HEK293 (cell line): ENCODE measurements around the gene LZIC.
A peak's percentile ranks its signal among the peaks of the same experiment; 100 is the strongest.

Source experiments
- GFI1B ChIP-seq: fragments of 450-650 bp; formaldehyde crosslinking; IDR thresholded peaks from 2 replicates; pipeline ENCODE4 v1.5.1; 2016; ENCODE audit warnings: missing biosample characterization, missing genetic modification characterization
- IKZF3 ChIP-seq: fragments of 450-650 bp; IDR thresholded peaks from 2 replicates; pipeline ENCODE4 v1.5.0; 2018; ENCODE audit warnings: missing biosample characterization, mild to moderate bottlenecking, missing genetic modification characterization, moderate library complexity
- KLF9 ChIP-seq: fragments of 450-650 bp; formaldehyde crosslinking; IDR thresholded peaks from 2 replicates; pipeline ENCODE4 v1.5.1; 2016; ENCODE audit warnings: missing biosample characterization, missing genetic modification characterization, low read depth
- MEIS1 ChIP-seq: sonication (generic); formaldehyde crosslinking; IDR thresholded peaks from 2 replicates; pipeline ENCODE4 v1.8.1; 2022; ENCODE audit warnings: missing genetic modification reagents, mild to moderate bottlenecking, borderline replicate concordance
- SALL2 ChIP-seq: fragments of 450-650 bp; formaldehyde crosslinking; IDR thresholded peaks from 2 replicates; pipeline ENCODE4 v1.5.0; 2017; ENCODE audit warnings: missing biosample characterization, mild to moderate bottlenecking, missing genetic modification characterization, borderline replicate concordance
- YY2 ChIP-seq: fragments of 450-650 bp; formaldehyde crosslinking; IDR thresholded peaks from 2 replicates; pipeline ENCODE4 v1.5.1; 2016; ENCODE audit warnings: missing biosample characterization, missing genetic modification characterization
- ZFP37 ChIP-seq: fragments of 450-650 bp; formaldehyde crosslinking; IDR thresholded peaks from 2 replicates; pipeline ENCODE4 v1.5.1; 2016; ENCODE audit warnings: missing biosample characterization, missing genetic modification characterization
- ZFP69B ChIP-seq: fragments of 450-650 bp; formaldehyde crosslinking; IDR thresholded peaks from 2 replicates; pipeline ENCODE4 v1.5.1; 2016; ENCODE audit warnings: missing biosample characterization, missing genetic modification characterization
- ZNF121 ChIP-seq: fragments of 450-650 bp; formaldehyde crosslinking; IDR thresholded peaks from 2 replicates; pipeline ENCODE4 v1.5.1; 2016; ENCODE audit warnings: missing biosample characterization, missing genetic modification characterization
- ZNF169 ChIP-seq: fragments of 450-650 bp; formaldehyde crosslinking; IDR thresholded peaks from 2 replicates; pipeline ENCODE4 v1.5.1; 2016; ENCODE audit warnings: missing biosample characterization, missing genetic modification characterization
- ZNF19 ChIP-seq: fragments of 450-650 bp; formaldehyde crosslinking; IDR thresholded peaks from 2 replicates; pipeline ENCODE4; 2016; ENCODE audit warnings: missing biosample characterization, missing genetic modification characterization, low read depth
- ZNF23 ChIP-seq: fragments of 450-650 bp; formaldehyde crosslinking; IDR thresholded peaks from 2 replicates; pipeline ENCODE4 v1.5.1; 2016; ENCODE audit warnings: missing biosample characterization, missing genetic modification characterization, borderline replicate concordance
- ZNF311 ChIP-seq: fragments of 450-650 bp; formaldehyde crosslinking; IDR thresholded peaks from 2 replicates; pipeline ENCODE4 v1.5.1; 2017; ENCODE audit warnings: missing biosample characterization, missing genetic modification characterization, borderline replicate concordance
- ZNF324 ChIP-seq: fragments of 450-650 bp; formaldehyde crosslinking; IDR thresholded peaks from 2 replicates; pipeline ENCODE4 v1.5.1; 2016; ENCODE audit warnings: missing biosample characterization, missing genetic modification characterization
- ZNF335 ChIP-seq: fragments of 450-650 bp; formaldehyde crosslinking; conservative IDR thresholded peaks from 2 replicates; pipeline ENCODE4 v1.5.1; 2016; ENCODE audit warnings: missing biosample characterization, missing genetic modification characterization
- ZNF362 ChIP-seq: fragments of 450-650 bp; formaldehyde crosslinking; IDR thresholded peaks from 2 replicates; pipeline ENCODE4 v1.5.1; 2016; ENCODE audit warnings: missing biosample characterization, missing genetic modification characterization
- ZNF48 ChIP-seq: fragments of 450-650 bp; formaldehyde crosslinking; IDR thresholded peaks from 2 replicates; pipeline ENCODE4 v1.5.1; 2016; ENCODE audit warnings: missing biosample characterization, missing genetic modification characterization
- ZNF530 ChIP-seq: fragments of 450-650 bp; formaldehyde crosslinking; IDR thresholded peaks from 2 replicates; pipeline ENCODE4 v1.5.1; 2016; ENCODE audit warnings: low read depth, missing biosample characterization, missing genetic modification characterization
- ZNF571 ChIP-seq: fragments of 450-650 bp; formaldehyde crosslinking; IDR thresholded peaks from 2 replicates; pipeline ENCODE4 v1.5.0; 2017; ENCODE audit warnings: missing biosample characterization, missing genetic modification characterization
- ZNF654 ChIP-seq: fragments of 450-650 bp; formaldehyde crosslinking; IDR thresholded peaks from 2 replicates; pipeline ENCODE4 v1.5.1; 2016; ENCODE audit warnings: low read depth, missing biosample characterization, missing genetic modification characterization
- ZNF837 ChIP-seq: fragments of 450-650 bp; formaldehyde crosslinking; IDR thresholded peaks from 2 replicates; pipeline ENCODE4 v1.5.1; 2016; ENCODE audit warnings: missing biosample characterization, missing genetic modification characterization
- TF ChIP-seq, protein P1 (sequence below): fragments of 450-650 bp; formaldehyde crosslinking; IDR thresholded peaks from 2 replicates; pipeline ENCODE4 v1.5.1; 2016; ENCODE audit warnings: missing biosample characterization, missing genetic modification characterization
- TF ChIP-seq, protein P2 (sequence below): fragments of 450-650 bp; formaldehyde crosslinking; IDR thresholded peaks from 2 replicates; pipeline ENCODE4 v1.5.1; 2016; ENCODE audit warnings: missing biosample characterization, missing genetic modification characterization, borderline replicate concordance
- TF ChIP-seq, protein P3 (sequence below): fragments of 450-650 bp; formaldehyde crosslinking; IDR thresholded peaks from 2 replicates; pipeline ENCODE4 v1.5.1; 2016; ENCODE audit warnings: missing biosample characterization, missing genetic modification characterization
- TF ChIP-seq, protein P4 (sequence below): fragments of 450-650 bp; formaldehyde crosslinking; IDR thresholded peaks from 2 replicates; pipeline ENCODE4 v1.5.1; 2016; ENCODE audit warnings: missing biosample characterization, missing genetic modification characterization
- TF ChIP-seq, protein P5 (sequence below): fragments of 450-650 bp; formaldehyde crosslinking; IDR thresholded peaks from 2 replicates; pipeline ENCODE4 v1.5.1; 2017; ENCODE audit warnings: missing biosample characterization, missing genetic modification characterization

LZIC gene

GRCh38 chr1:9942939-9943788 is at the start of gene LZIC, which contains the start of gene NMNAT1 (continued):
- no peak for TF ChIP-seq IKZF3 (tag by site-specific recombination)
- TF ChIP-seq, protein P1, sequence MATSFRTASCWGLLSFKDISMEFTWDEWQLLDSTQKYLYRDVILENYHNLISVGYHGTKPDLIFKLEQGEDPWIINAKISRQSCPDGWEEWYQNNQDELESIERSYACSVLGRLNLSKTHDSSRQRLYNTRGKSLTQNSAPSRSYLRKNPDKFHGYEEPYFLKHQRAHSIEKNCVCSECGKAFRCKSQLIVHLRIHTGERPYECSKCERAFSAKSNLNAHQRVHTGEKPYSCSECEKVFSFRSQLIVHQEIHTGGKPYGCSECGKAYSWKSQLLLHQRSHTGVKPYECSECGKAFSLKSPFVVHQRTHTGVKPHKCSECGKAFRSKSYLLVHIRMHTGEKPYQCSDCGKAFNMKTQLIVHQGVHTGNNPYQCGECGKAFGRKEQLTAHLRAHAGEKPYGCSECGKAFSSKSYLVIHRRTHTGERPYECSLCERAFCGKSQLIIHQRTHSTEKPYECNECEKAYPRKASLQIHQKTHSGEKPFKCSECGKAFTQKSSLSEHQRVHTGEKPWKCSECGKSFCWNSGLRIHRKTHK (tag by site-specific recombination), result no peak
- TF ChIP-seq, protein P2, sequence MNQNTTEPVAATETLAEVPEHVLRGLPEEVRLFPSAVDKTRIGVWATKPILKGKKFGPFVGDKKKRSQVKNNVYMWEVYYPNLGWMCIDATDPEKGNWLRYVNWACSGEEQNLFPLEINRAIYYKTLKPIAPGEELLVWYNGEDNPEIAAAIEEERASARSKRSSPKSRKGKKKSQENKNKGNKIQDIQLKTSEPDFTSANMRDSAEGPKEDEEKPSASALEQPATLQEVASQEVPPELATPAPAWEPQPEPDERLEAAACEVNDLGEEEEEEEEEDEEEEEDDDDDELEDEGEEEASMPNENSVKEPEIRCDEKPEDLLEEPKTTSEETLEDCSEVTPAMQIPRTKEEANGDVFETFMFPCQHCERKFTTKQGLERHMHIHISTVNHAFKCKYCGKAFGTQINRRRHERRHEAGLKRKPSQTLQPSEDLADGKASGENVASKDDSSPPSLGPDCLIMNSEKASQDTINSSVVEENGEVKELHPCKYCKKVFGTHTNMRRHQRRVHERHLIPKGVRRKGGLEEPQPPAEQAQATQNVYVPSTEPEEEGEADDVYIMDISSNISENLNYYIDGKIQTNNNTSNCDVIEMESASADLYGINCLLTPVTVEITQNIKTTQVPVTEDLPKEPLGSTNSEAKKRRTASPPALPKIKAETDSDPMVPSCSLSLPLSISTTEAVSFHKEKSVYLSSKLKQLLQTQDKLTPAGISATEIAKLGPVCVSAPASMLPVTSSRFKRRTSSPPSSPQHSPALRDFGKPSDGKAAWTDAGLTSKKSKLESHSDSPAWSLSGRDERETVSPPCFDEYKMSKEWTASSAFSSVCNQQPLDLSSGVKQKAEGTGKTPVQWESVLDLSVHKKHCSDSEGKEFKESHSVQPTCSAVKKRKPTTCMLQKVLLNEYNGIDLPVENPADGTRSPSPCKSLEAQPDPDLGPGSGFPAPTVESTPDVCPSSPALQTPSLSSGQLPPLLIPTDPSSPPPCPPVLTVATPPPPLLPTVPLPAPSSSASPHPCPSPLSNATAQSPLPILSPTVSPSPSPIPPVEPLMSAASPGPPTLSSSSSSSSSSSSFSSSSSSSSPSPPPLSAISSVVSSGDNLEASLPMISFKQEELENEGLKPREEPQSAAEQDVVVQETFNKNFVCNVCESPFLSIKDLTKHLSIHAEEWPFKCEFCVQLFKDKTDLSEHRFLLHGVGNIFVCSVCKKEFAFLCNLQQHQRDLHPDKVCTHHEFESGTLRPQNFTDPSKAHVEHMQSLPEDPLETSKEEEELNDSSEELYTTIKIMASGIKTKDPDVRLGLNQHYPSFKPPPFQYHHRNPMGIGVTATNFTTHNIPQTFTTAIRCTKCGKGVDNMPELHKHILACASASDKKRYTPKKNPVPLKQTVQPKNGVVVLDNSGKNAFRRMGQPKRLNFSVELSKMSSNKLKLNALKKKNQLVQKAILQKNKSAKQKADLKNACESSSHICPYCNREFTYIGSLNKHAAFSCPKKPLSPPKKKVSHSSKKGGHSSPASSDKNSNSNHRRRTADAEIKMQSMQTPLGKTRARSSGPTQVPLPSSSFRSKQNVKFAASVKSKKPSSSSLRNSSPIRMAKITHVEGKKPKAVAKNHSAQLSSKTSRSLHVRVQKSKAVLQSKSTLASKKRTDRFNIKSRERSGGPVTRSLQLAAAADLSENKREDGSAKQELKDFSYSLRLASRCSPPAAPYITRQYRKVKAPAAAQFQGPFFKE (tag by site-specific recombination), result no peak
- TF ChIP-seq GFI1B, result 0 out of 2 replicates have a peak, but pooled peaks have one; percentile 38
- no peak for TF ChIP-seq ZNF311
- no peak for TF ChIP-seq SALL2 (tag by site-specific recombination)
- TF ChIP-seq ZNF837, result no peak
- TF ChIP-seq ZNF654 (tag by site-specific recombination), result no peak
- peak; percentile 82 for TF ChIP-seq ZNF121
- TF ChIP-seq YY2 (tag by site-specific recombination), result peak; percentile 81
- TF ChIP-seq, protein P3, sequence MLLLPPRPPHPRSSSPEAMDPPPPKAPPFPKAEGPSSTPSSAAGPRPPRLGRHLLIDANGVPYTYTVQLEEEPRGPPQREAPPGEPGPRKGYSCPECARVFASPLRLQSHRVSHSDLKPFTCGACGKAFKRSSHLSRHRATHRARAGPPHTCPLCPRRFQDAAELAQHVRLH (tag by site-specific recombination), result peak; percentile 92
- TF ChIP-seq, protein P4, sequence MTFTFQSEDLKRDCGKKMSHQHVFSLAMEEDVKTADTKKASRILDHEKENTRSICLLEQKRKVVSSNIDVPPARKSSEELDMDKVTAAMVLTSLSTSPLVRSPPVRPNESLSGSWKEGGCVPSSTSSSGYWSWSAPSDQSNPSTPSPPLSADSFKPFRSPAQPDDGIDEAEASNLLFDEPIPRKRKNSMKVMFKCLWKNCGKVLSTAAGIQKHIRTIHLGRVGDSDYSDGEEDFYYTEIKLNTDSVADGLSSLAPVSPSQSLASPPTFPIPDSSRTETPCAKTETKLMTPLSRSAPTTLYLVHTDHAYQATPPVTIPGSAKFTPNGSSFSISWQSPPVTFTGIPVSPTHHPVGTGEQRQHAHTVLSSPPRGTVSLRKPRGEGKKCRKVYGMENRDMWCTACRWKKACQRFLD (tag by site-specific recombination), result peak; percentile 94
- no peak for TF ChIP-seq ZNF48 (tag by site-specific recombination)
- TF ChIP-seq ZNF23 (tag by site-specific recombination), result no peak
- TF ChIP-seq ZNF169 (tag by site-specific recombination), result no peak
- TF ChIP-seq, protein P5, sequence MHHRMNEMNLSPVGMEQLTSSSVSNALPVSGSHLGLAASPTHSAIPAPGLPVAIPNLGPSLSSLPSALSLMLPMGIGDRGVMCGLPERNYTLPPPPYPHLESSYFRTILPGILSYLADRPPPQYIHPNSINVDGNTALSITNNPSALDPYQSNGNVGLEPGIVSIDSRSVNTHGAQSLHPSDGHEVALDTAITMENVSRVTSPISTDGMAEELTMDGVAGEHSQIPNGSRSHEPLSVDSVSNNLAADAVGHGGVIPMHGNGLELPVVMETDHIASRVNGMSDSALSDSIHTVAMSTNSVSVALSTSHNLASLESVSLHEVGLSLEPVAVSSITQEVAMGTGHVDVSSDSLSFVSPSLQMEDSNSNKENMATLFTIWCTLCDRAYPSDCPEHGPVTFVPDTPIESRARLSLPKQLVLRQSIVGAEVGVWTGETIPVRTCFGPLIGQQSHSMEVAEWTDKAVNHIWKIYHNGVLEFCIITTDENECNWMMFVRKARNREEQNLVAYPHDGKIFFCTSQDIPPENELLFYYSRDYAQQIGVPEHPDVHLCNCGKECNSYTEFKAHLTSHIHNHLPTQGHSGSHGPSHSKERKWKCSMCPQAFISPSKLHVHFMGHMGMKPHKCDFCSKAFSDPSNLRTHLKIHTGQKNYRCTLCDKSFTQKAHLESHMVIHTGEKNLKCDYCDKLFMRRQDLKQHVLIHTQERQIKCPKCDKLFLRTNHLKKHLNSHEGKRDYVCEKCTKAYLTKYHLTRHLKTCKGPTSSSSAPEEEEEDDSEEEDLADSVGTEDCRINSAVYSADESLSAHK (tag by site-specific recombination), result peak; percentile 56; the same call in 1 of the 2 replicates
- TF ChIP-seq ZFP69B, result peak; percentile 80
- TF ChIP-seq KLF9, result peak; percentile 99
- TF ChIP-seq ZNF530, result no peak
- no peak for TF ChIP-seq ZNF19
- TF ChIP-seq ZNF324 (tag by site-specific recombination), result peak; percentile 95
- TF ChIP-seq ZNF335 (tag by site-specific recombination), result peak; percentile 96
- TF ChIP-seq ZFP37 (tag by site-specific recombination), result peak; percentile 96
- no peak for TF ChIP-seq MEIS1 (CRISPR knock-in tag)
- TF ChIP-seq ZNF362 (tag by site-specific recombination), result peak; percentile 46; the same call in 1 of the 2 replicates
- TF ChIP-seq ZNF571, result no peak
